HG03066 (cell line): ENCODE measurements around the gene RGS3.

Experiments
- ATAC-seq: cut with Tn5 transposase; IDR thresholded peaks from one replicate; pipeline ENCODE4 v1.9.1; 2021; ENCODE audit warnings: low read depth; ENCODE audit not compliant: unreplicated experiment

The RGS3 gene

GRCh38 chr9:113464286-113464660 is 746 bp downstream of the RGS3 start:
- ATAC-seq = no peak

- ATAC-seq = no peak
These were observed 2.1 kb downstream of the RGS3 start for GRCh38 chr9:113465599-113466140.

GRCh38 chr9:113467183-113467582 is 3.7 kb downstream of the RGS3 start:
- ATAC-seq = no peak

- ATAC-seq = no peak
These were observed 5.4 kb downstream of the RGS3 start for GRCh38 chr9:113468716-113469448.

- no peak for ATAC-seq
These were observed 7.6 kb downstream of the RGS3 start for GRCh38 chr9:113471143-113471542.

- no peak for ATAC-seq
These were observed 8.0 kb downstream of the RGS3 start for GRCh38 chr9:113471566-113471965.

- no peak for ATAC-seq
These were observed 8.7 kb downstream of the RGS3 start for GRCh38 chr9:113472199-113472598.

- no peak for ATAC-seq
These were observed 11.0 kb downstream of the RGS3 start for GRCh38 chr9:113474360-113475028.

- no peak for ATAC-seq
These were observed 11.5 kb downstream of the RGS3 start for GRCh38 chr9:113475031-113475430.

GRCh38 chr9:113475992-113476391 is 12.5 kb downstream of the RGS3 start:
- no peak for ATAC-seq

GRCh38 chr9:113476511-113476916 is 13.0 kb downstream of the RGS3 start:
- no peak for ATAC-seq

- no peak for ATAC-seq
These were observed 13.5 kb downstream of the RGS3 start for GRCh38 chr9:113477058-113477457.

- no peak for ATAC-seq
These were observed 14.1 kb downstream of the RGS3 start for GRCh38 chr9:113477661-113478060.

GRCh38 chr9:113479174-113479621 is 15.7 kb downstream of the RGS3 start:
- ATAC-seq = no peak

GRCh38 chr9:113480612-113481011 is 17.1 kb downstream of the RGS3 start:
- no peak for ATAC-seq

GRCh38 chr9:113481176-113481787 is 17.8 kb downstream of the RGS3 start:
- no peak for ATAC-seq

GRCh38 chr9:113482341-113482740 is 18.8 kb downstream of the RGS3 start:
- ATAC-seq = no peak

GRCh38 chr9:113482991-113483675 is 19.6 kb downstream of the RGS3 start:
- no peak for ATAC-seq

- no peak for ATAC-seq
These were observed 20.2 kb downstream of the RGS3 start for GRCh38 chr9:113483676-113484257.

- ATAC-seq = no peak
These were observed 20.8 kb downstream of the RGS3 start for GRCh38 chr9:113484258-113484730.
